Stimulated activated CD4-positive, alpha-beta T cell treated with anti-CD3 and anti-CD28 coated beads, TNF-alpha, amount 100 ng/mL, for 48 hours (primary cell): ENCODE results near the gene NKX2-1.
"Not testable (repeated sequence)": the region's sequence is repeated elsewhere in the genome, so short reads cannot be mapped to it uniquely, and the experiment has no call there.

Experiments
- DNase-seq, 3 donors: peaks; one replicate each; pipeline ENCODE4 v3.0.0-alpha.2; 2020; ENCODE audit warnings: low read depth in 3 of 3

The NKX2-1 gene

DNA sequence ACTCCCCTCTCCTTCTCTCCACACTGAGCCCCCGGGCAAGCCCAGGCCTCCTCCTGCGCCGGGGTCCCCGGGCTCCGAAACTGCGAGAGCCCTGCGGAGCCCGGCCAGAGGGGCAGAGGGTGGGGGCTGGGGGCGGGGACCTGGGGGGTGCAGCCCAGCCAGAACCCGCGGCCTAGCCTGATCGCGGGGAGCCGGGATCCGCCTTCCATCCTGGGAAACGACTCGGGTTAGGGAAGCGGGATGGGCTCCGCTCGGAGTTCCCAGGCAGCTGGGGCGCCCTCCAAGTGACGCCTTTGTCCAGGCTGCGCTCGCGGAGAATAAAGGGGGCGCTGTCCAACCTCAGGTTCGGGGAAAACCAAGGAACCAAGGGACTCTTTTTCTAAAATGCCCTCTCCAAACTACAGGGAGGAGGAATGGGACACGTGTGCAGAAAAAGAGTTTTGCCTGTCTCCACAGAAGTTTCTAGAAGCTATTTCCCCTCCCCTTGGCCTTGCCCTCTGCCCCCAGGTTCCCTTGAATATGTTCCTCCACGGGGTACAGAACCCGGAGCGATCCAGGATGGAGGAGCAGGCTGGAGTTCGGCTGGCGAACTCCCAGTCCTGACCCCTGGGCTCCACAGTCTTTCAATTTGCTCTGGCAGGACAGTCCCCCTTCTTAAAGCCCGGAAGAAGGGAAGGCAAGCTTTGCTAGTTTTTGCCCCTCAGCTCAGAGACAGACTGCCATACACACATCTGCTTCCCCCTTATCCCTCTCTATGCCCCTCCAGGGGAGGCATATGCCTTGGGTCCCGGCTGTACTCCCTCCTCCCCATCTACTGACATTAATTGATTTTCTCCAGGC, 13.9 kb downstream of the NKX2-1 start:
- DNase-seq = no peak

DNA sequence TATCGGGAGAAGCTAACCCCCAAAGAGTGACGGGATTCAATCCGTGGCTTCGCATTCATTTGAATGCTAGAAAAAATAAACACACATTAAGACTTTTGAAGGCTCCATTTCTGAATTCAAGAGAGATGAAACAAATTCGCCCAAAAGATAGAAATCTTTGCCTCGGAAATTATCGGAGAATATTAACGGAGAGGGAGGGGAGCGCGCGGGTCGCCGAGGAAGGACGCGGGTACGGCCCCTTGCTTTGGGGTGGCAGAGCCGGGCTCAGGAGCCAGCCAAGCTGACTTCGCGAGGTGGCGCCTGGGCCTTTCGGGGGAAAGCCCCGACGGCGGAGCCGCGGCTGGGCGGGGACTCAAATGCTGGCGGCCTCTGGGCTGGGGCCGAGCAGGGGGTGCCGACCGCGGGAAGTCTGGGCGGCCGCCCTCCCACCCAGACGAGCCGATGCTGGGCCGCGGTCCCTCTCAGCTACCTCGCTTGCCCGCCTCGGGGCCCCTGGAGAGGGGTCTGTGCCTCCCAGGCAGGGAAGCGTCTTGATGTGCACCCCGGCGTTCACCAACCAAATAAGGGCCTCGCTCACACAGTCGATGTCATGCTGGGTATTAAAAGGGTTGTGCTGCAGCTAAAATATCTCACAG, 14.7 kb downstream of the NKX2-1 start:
- DNase-seq = no peak

DNA sequence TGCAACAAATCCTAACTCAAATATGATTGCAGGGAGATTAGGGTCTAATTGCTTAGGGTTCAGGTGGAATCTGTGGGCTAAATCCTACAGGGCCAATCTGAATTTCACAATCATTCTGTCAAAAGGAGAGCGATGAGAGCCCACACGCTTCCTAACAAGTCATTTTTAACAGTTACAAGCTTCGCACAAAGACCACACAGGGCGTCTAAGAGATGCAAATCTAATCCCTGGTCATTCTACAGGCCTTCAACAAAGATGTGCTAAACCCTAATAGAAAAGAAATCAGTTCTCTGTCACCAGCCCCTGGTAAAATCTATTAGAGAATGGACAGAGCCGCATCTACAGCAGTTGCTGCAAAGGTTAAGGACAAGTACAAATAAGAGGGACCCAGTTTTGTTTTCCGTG, 15.3 kb downstream of the NKX2-1 start:
- DNase-seq = no peak

DNA sequence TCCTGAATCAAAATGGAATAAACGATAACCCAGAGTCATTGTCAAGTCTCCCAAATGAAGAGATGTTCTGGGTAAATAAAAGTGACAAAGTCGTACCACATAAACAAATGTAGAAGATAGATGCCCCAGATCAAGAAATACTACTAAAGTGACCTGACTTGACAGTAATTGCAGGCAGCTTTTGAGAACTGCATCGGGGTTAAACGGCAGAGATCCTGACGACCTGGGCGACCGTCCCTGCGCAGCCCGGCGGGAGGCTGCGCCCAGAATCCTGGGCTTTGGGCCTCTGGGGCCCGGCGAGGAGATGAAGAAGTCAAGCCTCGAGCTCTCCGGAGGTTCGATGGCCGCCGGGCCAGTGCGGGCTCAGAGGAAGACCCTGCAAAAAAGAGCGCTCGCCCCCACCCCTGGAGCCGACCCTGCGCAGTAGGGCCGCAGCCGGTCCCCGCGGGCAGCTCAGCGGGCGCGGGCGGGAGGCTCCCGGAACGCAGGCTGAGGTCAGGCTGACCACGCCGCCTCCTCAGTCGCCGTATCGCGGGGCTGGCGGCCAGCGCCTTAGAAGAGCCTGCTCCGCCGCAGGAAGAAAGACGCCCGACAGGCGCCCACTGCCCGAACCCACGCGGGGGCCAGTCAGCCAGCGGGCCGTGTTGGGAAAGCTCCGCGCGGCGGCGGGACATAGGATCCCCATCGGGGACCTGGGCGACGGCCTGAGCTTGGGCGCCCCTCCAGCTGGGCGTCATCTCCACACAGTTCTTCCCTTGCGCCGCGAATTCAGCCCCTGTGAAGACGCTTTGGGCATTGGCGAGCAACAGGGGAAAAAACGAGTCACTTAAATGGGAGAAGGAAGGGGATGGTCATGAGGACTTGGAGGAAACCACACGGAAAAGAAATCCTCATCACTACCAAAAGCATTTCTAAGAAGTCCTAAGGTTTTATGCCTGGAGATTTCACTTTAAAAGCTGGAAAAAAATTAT, 16.0 kb downstream of the NKX2-1 start:
- no peak for DNase-seq

DNA sequence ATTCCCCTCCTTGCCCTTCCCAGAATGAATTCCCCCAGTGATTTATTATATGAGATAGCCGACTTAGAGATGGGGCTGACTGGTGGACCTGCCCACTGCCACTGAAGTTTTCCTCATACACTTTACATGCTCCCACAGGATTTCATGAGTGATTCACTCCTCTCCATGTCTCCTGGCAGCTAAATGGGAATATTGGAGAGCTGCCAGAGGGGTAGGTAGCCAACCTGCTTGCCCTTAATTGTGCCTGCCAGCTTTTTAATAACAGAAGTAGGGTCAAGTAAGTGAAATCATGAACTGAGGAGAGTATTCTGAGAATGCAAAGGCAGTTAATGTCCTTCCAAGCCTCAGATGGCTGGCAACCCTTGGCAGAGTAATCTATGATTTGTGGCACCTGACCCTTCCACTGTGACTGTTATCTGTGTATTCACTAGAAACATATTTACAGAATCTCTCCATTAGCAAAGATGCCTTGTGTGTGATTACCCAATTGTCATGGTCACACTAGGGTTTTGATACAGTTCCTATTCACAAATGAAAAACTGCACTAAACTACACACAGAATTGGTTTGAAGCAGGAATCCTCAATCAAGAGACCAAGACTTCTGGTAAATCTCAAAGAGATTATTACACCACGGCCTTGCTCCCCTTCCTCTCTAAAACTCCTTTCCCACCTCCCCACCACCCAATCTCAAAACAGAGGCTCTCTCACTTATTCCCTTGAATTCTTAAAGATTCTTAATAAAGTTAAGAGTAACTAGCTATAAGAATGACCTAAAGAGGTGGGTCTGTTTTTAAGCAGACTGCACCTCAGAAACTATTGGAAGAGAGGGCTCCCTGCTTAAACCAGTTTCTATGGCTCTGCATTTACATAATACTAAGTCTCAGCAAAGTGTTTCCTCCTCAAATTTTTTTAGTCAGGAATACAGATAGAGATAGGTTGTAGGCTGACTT, 17.2 kb downstream of the NKX2-1 start:
- no peak for DNase-seq

GRCh38 chr14:36498938-36499337, 21.1 kb downstream of the NKX2-1 start:
- no peak for DNase-seq

DNA sequence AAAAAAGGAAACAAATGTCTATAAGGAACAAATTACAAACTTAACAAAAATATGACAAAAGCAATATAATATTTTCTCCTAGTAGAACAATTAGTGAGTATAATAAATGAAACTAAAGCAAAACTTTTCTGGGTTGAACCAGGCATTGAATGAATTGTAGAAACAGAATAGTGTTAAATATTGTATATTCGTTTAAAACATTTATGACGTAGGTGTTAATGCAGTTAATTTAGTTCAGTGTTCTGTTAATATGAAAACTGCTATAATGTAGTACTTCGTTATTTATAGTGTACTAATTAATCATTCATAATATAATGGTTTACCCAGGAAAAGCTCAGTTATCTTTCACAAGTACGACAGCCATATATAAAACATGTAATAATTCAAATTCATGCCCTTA, 23.7 kb downstream of the NKX2-1 start:
- DNase-seq = no peak

- no peak for DNase-seq
Measured at GRCh38 chr14:36495666-36496065, 24.4 kb downstream of the NKX2-1 start.

DNA sequence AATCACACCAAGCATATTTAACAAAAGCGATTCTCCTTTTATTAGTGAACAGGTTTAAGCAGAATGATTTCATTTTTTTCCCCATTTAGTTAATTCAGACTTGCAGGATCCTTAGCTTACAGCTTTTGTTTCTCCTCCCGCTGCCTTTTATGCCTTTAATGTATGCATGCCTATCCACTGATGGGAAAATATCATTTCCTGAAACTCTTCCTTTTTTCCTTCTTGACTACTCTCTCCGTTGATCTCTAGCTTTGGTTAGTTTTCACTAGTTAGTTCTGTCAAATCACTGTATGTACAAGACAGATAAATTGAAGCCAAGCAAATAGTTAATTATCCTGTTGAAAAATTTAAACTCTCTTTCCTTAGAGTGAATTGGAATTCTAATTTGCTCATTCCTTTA, 26.3 kb downstream of the NKX2-1 start:
- DNase-seq = no peak

DNA sequence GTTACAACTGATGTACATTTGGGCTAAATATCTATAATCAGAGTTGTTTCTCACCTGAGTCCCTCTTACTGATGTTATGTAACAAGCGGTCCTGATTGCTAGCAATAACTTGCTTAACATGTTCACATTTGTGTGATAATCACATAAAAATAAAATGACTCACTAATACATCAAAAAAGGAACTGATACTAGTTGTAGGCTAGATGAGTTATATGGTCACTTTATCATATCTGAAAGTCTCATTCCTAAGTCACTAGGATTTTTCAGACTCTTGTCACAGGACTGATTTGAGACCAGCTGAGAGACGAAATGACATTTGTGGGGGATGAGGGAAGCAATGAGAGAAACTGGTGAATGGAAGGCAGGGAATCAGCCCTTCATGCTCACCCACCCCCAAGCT, 34.3 kb downstream of the NKX2-1 start:
- DNase-seq = no peak

- no peak for DNase-seq
Measured at GRCh38 chr14:36479344-36479743, 40.7 kb downstream of the NKX2-1 start.

- DNase-seq = peak in 1 of 3 donors; percentile 1
Measured at GRCh38 chr14:36478782-36479181, 41.2 kb downstream of the NKX2-1 start.

- no peak for DNase-seq
Measured at GRCh38 chr14:36477266-36477665, 42.8 kb downstream of the NKX2-1 start.

GRCh38 chr14:36476061-36476460, 44.0 kb downstream of the NKX2-1 start:
- not testable (repeated sequence) for DNase-seq

- DNase-seq = no peak
Measured at GRCh38 chr14:36474593-36474992, 45.4 kb downstream of the NKX2-1 start.

DNA sequence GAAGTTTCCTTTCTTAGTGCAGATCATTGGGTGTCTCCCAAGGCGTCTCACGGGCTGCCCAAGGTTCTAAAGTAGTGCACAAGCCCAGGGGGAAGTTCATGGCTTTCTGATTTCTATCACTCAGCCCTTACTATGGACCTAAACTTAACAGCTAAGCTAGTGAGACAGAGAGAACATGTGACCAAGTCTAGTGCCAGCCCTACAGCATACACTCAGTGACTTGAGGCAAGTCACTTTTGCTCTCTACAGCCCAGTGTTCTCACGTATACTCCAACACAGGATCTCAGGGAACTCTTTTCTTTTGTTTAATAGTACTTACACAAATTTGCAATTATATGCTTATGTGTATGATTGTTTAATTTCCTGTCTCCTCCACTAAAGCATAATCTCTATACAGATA, 48.6 kb downstream of the NKX2-1 start:
- no peak for DNase-seq

DNA sequence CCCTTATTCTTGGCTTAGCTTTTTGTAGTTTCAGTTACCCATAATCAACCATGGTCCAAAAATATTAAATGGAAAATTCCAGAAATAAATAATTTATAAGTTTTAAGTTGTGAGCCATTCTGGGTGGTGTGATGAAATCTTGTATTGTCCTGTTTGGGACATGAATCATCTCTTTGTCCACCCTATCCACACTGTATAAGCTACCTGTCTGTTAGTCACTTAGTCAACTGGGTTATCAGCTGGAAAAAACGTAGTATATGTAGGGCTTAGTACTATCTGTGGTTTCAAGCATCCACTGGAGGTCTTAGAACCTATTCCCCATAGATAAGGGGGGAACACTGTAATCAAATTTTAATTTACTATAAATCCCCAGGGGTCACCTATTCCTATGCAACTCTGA, 52.7 kb downstream of the NKX2-1 start:
- no peak for DNase-seq
